Islet of Langerhans (tissue), 1 donor: ENCODE results near the gene TUSC2.
"Not testable (repeated sequence)": the region's sequence is repeated elsewhere in the genome, so short reads cannot be mapped to it uniquely, and the experiment has no call there.

Experiments
- FAIRE-seq: peaks from one replicate; lab custom pipeline; 2011; peaks lifted over from hg19 to GRCh38; lab: Jason Lieb, UNC

Gene TUSC2

GRCh38 chr3:50294089-50294488 is 33.9 kb downstream of the TUSC2 start:
- FAIRE-seq, result no peak

- FAIRE-seq, result no peak
Measured at GRCh38 chr3:50293079-50293801, 34.8 kb downstream of the TUSC2 start.

GRCh38 chr3:50292159-50293078 is 35.6 kb downstream of the TUSC2 start, which contains the start of gene IFRD2:
Gene IFRD2, minus strand, starts transcription at chr3:50292429. Its CDS starts 155 bp downstream, at chr3:50292274.
- peak; percentile 84 for FAIRE-seq

- FAIRE-seq, result no peak
Measured at GRCh38 chr3:50290161-50290641, 37.8 kb downstream of the TUSC2 start.

GRCh38 chr3:50289130-50289529 is 38.9 kb downstream of the TUSC2 start:
- no peak for FAIRE-seq

GRCh38 chr3:50288387-50289007 is 39.5 kb downstream of the TUSC2 start:
- FAIRE-seq, result no peak

- FAIRE-seq, result no peak
Measured at GRCh38 chr3:50287262-50287661, 40.8 kb downstream of the TUSC2 start.

- no peak for FAIRE-seq
Measured at GRCh38 chr3:50286322-50287227, 41.4 kb downstream of the TUSC2 start.

GRCh38 chr3:50284121-50284520 is 43.9 kb downstream of the TUSC2 start:
- not testable (repeated sequence) for FAIRE-seq

- no peak for FAIRE-seq
Measured at GRCh38 chr3:50279255-50280016, 48.6 kb downstream of the TUSC2 start.

GRCh38 chr3:50278880-50279224 is 49.2 kb downstream of the TUSC2 start, which contains the start of gene LSMEM2:
Gene LSMEM2, plus strand, starts transcription at chr3:50279087. Its CDS starts 27 bp downstream, at chr3:50279114.
- no peak for FAIRE-seq

- FAIRE-seq, result no peak
Measured at GRCh38 chr3:50278123-50278879, 49.7 kb downstream of the TUSC2 start.

GRCh38 chr3:50276762-50277101 is 51.3 kb downstream of the TUSC2 start:
- no peak for FAIRE-seq

GRCh38 chr3:50275996-50276761 is 51.8 kb downstream of the TUSC2 start:
- no peak for FAIRE-seq

- no peak for FAIRE-seq
Measured at GRCh38 chr3:50275141-50275995, 52.7 kb downstream of the TUSC2 start.
